H1 (cell line): ENCODE data around the gene HLTF. TPM values are rescaled to one million over a fixed set of nuclear protein-coding genes. Genes with fewer than 3 reads are reported as not detected.

Experiments
- CTCF ChIA-PET: fragments of 300-600 bp; sonication (Branson Sonifier 250); formaldehyde crosslinking; loops from one replicate; lab custom pipeline; 2021; ENCODE audit not compliant: partially characterized antibody; lab: Charles Lee
- POLR2A ChIA-PET: fragments of 300-600 bp; sonication (Branson Sonifier 250); formaldehyde crosslinking; loops from one replicate; lab custom pipeline; 2021; ENCODE audit warnings: inconsistent platforms; ENCODE audit not compliant: partially characterized antibody; lab: Charles Lee
- DNase-seq, 2 experiments: peaks; one replicate each; pipeline versions ENCODE4 v3.0.0 to v3.0.0-alpha.2; 2010 to 2022; ENCODE audit warnings: low spot score in 2 of 2, low read depth in 1 of 2, mixed read lengths in 1 of 2
- FAIRE-seq: peaks from 2 replicates; lab custom pipeline; 2011; peaks lifted over from hg19 to GRCh38; lab: Jason Lieb, UNC
- H2AFZ ChIP-seq: 2 replicates; pipeline ENCODE4 v1.8.1; 2012; ENCODE audit warnings: low read length, inconsistent platforms
- H2AK5ac ChIP-seq: 2 replicates; pipeline ENCODE4 v1.6.1; 2013; ENCODE audit warnings: low read depth, low read length
- H2BK120ac ChIP-seq: replicated peaks from 2 replicates; pipeline ENCODE3; 2013; ENCODE audit warnings: low read depth, low read length, inconsistent platforms
- H2BK12ac ChIP-seq: 2 replicates; pipeline ENCODE4 v1.6.1; 2013; ENCODE audit warnings: low read depth, low read length
- H2BK15ac ChIP-seq: 2 replicates; pipeline ENCODE4 v1.6.1; 2013; ENCODE audit warnings: low read length
- H2BK20ac ChIP-seq: 2 replicates; pipeline ENCODE4 v1.6.1; 2013; ENCODE audit warnings: low read length
- H2BK5ac ChIP-seq: 2 replicates; pipeline ENCODE4 v1.6.1; 2013; ENCODE audit warnings: low read depth, low read length
- H3K14ac ChIP-seq: 2 replicates; pipeline ENCODE4 v1.6.1; 2013; ENCODE audit warnings: inconsistent platforms; ENCODE audit not compliant: insufficient read length
- H3K18ac ChIP-seq: 2 replicates; pipeline ENCODE4 v1.6.1; 2013; ENCODE audit warnings: low read length; ENCODE audit errors: extremely low read depth
- H3K23ac ChIP-seq: 2 replicates; pipeline ENCODE4 v1.6.1; 2013; ENCODE audit warnings: inconsistent platforms; ENCODE audit not compliant: insufficient read length
- H3K23me2 ChIP-seq: 2 replicates; pipeline ENCODE4 v1.6.1; 2013; ENCODE audit warnings: low read depth, low read length
- H3K27ac ChIP-seq: 2 replicates; pipeline ENCODE4 v1.6.1; 2011; ENCODE audit warnings: low read depth, low read length, inconsistent platforms
- H3K27me3 ChIP-seq, 4 experiments: replicated peaks in 1 of 4; 1 replicate in 1 of 4; 2 replicates in 3 of 4; pipeline versions ENCODE4 v1.6.1 to v1.8.1; 2011 to 2013; ENCODE audit warnings: low read length in 3 of 4, mild to moderate bottlenecking in 3 of 4, inconsistent platforms in 2 of 4, mixed read lengths in 2 of 4, moderate library complexity in 1 of 4; ENCODE audit not compliant: control insufficient read depth in 3 of 4, insufficient read depth in 3 of 4; ENCODE audit errors: extremely low read depth in 1 of 4
- H3K36me3 ChIP-seq, 4 experiments: 2 replicates each; pipeline versions ENCODE4 v1.6.1 to v1.8.1; 2011 to 2013; ENCODE audit warnings: mild to moderate bottlenecking in 4 of 4, low read length in 3 of 4, moderate library complexity in 2 of 4, control low read depth in 1 of 4, inconsistent platforms in 1 of 4; ENCODE audit not compliant: insufficient read depth in 4 of 4, control insufficient read depth in 2 of 4
- H3K4ac ChIP-seq: replicated peaks from 2 replicates; pipeline ENCODE3; 2013; ENCODE audit warnings: low read length, low read depth, mixed read lengths, inconsistent platforms; ENCODE audit not compliant: insufficient read length
- H3K4me1 ChIP-seq, 4 experiments: replicated peaks in 1 of 4; 1 replicate in 1 of 4; 2 replicates in 3 of 4; pipeline versions ENCODE4 v1.6.1 to v1.8.1; 2011 to 2013; ENCODE audit warnings: low read length in 3 of 4, inconsistent platforms in 2 of 4, mixed read lengths in 1 of 4; ENCODE audit not compliant: insufficient read depth in 4 of 4, control insufficient read depth in 3 of 4
- H3K4me2 ChIP-seq, 2 experiments: 2 replicates each; pipeline versions ENCODE4 v1.6.1 to v1.8.1; 2011 to 2013; ENCODE audit warnings: low read depth in 2 of 2, low read length in 2 of 2, control low read depth in 1 of 2, inconsistent platforms in 1 of 2, mild to moderate bottlenecking in 1 of 2; ENCODE audit not compliant: insufficient read depth in 1 of 2
- H3K4me3 ChIP-seq, 4 experiments: fragments of 200-600, 300-600 bp in 1 of 4; sonication (generic), shearing (Covaris generic), sonication (Bioruptor Twin) in 1 of 4; 2 replicates each; pipeline versions ENCODE4 v1.5.1 to v1.8.1; 2011 to 2016; ENCODE audit warnings: low read length in 4 of 4, low read depth in 3 of 4, control low read depth in 2 of 4, inconsistent platforms in 2 of 4, mild to moderate bottlenecking in 2 of 4, mixed read lengths in 1 of 4, moderate library complexity in 1 of 4; ENCODE audit not compliant: insufficient read depth in 2 of 4; ENCODE audit errors: extremely low read depth in 1 of 4
- H3K56ac ChIP-seq: replicated peaks from 2 replicates; pipeline ENCODE3; 2013; ENCODE audit warnings: low read depth, mild to moderate bottlenecking, mixed read lengths, low read length, inconsistent platforms; ENCODE audit not compliant: insufficient read length
- H3K79me1 ChIP-seq: 2 replicates; pipeline ENCODE4 v1.6.1; 2013; ENCODE audit warnings: low read depth, low read length, control low read depth
- H3K79me2 ChIP-seq, 2 experiments: 2 replicates each; pipeline versions ENCODE4 v1.6.1 to v1.8.1; 2012 to 2013; ENCODE audit warnings: low read length in 2 of 2, mild to moderate bottlenecking in 2 of 2, inconsistent platforms in 1 of 2; ENCODE audit not compliant: insufficient read depth in 2 of 2, control insufficient read depth in 1 of 2
- H3K9ac ChIP-seq, 4 experiments: replicated peaks in 1 of 4; 1 replicate in 1 of 4; 2 replicates in 3 of 4; pipeline versions ENCODE4 v1.6.1 to v1.8.1; 2011 to 2013; ENCODE audit warnings: low read depth in 3 of 4, low read length in 3 of 4, control low read depth in 2 of 4, mild to moderate bottlenecking in 2 of 4, moderate library complexity in 2 of 4, inconsistent platforms in 1 of 4; ENCODE audit errors: extremely low read depth in 1 of 4
- H3K9me3 ChIP-seq, 2 experiments: 2 replicates each; pipeline versions ENCODE4 v1.6.1 to v1.8.1; 2012 to 2013; ENCODE audit warnings: mild to moderate bottlenecking in 2 of 2, moderate library complexity in 2 of 2, control low read depth in 1 of 2, inconsistent platforms in 1 of 2, low read depth in 1 of 2, low read length in 1 of 2, mixed read lengths in 1 of 2; ENCODE audit not compliant: insufficient read depth in 2 of 2
- H4K20me1 ChIP-seq, 2 experiments: replicated peaks in 1 of 2; 2 replicates each; pipeline versions ENCODE3 to v1.8.1; 2011 to 2013; ENCODE audit warnings: inconsistent platforms in 2 of 2, low read length in 2 of 2, mild to moderate bottlenecking in 1 of 2; ENCODE audit not compliant: insufficient read depth in 2 of 2, control insufficient read depth in 1 of 2
- H4K5ac ChIP-seq: 2 replicates; pipeline ENCODE4 v1.6.1; 2013; ENCODE audit warnings: low read length, low read depth, mixed read lengths, inconsistent platforms; ENCODE audit not compliant: insufficient read length
- H4K8ac ChIP-seq: 2 replicates; pipeline ENCODE4 v1.8.0; 2013; ENCODE audit warnings: mild to moderate bottlenecking, moderate library complexity, low read length, inconsistent platforms; ENCODE audit not compliant: insufficient read depth; ENCODE audit errors: extremely low read depth
- H4K91ac ChIP-seq: replicated peaks from 2 replicates; pipeline ENCODE3; 2013; ENCODE audit warnings: low read length, mixed read lengths, inconsistent platforms; ENCODE audit not compliant: insufficient read length
- MAFK ChIP-seq: IDR thresholded peaks from 2 replicates; pipeline ENCODE4 v1.6.1; 2012; ENCODE audit warnings: low read depth, mild to moderate bottlenecking, improper control_type of control experiment, low read length
- TCF12 ChIP-seq: IDR thresholded peaks from 2 replicates; pipeline ENCODE4 v1.6.1; 2011; ENCODE audit warnings: low read depth, mild to moderate bottlenecking, low read length
- WGBS, 2 experiments: shearing (Covaris generic) in 1 of 2; methylation state at CpG; one replicate each; pipeline versions ENCODE4 v1.1.6 to v1.1.7; 2013 to 2015; ENCODE audit warnings: low lambda C conversion rate in 2 of 2, mixed read lengths in 2 of 2, inconsistent platforms in 1 of 2, low coverage in 1 of 2, missing lambda C conversion rate in 1 of 2; ENCODE audit not compliant: insufficient replicate concordance in 2 of 2, insufficient coverage in 1 of 2, insufficient read length in 1 of 2; ENCODE audit errors: extremely low coverage in 1 of 2, missing lambda C conversion rate in 1 of 2; 5-methylcytosine and 5-hydroxymethylcytosine counted together
- polyA plus RNA-seq, 7 experiments: library from polyadenylated mRNA; depleted of rRNA in 3 of 7; stranded (reverse) in 5 of 7; unstranded in 2 of 7; fragments of >200 nt in 5 of 7; fragments of 200-250 nt in 2 of 7; gene quantifications; 1 replicate in 5 of 7; 2 replicates in 1 of 7; 4 replicates in 1 of 7; pipeline versions ENCODE4 v1.2.1 to v1.2.3, GENCODE V29; 2011 to 2013; ENCODE audit warnings: missing spikeins in 2 of 7, mixed read lengths in 2 of 7
- total RNA-seq: library from RNA; stranded (reverse); fragmentation: NEBNext Ultra II Directional; extraction: Animal tissue kit (Norgen Biotek cat#: 25700); gene quantifications from 2 replicates; pipeline ENCODE4 v1.2.1, GENCODE V29; 2021
- TF ChIP-seq, protein P1 (sequence below): IDR thresholded peaks from 2 replicates; pipeline ENCODE4 v1.6.1; 2012; ENCODE audit warnings: low read length, inconsistent platforms

The HLTF gene
- total and polyA plus RNA-seq, 2 of the 8 experiments (the other 6 are each of a cell fraction or from before 2014, with no cell fraction given) = 18.1 to 60.3 TPM

DNA sequence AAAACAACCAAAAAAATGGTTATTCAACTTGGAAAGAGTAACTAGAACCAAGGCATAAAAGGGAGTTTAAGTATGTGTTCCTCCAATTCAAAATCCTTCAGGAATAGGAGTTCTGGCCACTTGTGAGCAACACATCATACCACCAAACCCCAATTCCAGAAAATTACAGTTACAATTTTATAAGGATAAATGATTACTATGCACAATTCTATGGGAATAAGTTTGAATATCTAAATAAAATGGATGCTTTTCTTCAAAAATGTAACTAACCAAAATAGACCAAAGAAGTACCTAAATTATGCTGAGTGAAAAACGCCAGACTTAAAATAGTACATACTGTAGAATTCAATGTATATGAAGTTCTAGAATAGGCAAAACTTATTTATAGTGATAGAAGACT lies 4.6 kb downstream of the HLTF start:
- Histone ChIP-seq H2AFZ (no peak overlapping the region), H2BK15ac (no peak overlapping the region), H4K20me1 (peaks cover 2 to 9% of the 10 kb centered on the region in 2 experiments), H3K9me3 (no peaks in the 10 kb centered on the region), H2BK5ac (no peak overlapping the region), H3K4me1 (peaks cover 0 to 5% (median under 1%) of the 10 kb centered on the region in 4 experiments; a peak in 3 of 7 replicates), H2BK20ac (no peak overlapping the region), H4K8ac (no peak overlapping the region), H3K18ac (no peak overlapping the region), H3K14ac (no peak overlapping the region), H2BK120ac (no peak overlapping the region), H3K36me3 (peaks cover 0 to 27% (median 3%) of the 10 kb centered on the region in 4 experiments; a peak in 4 of 8 replicates), H3K27me3 (peaks cover 0 to under 1% (median 0%) of the 10 kb centered on the region in 4 experiments; a peak in 2 of 7 replicates), H3K27ac (no peak overlapping the region), H3K79me2 (peaks cover 0 to 63% of the 10 kb centered on the region in 2 experiments), H3K4me3 (no peak overlapping the region), H4K91ac (no peak overlapping the region), H3K23me2 (peaks cover 8% of the 10 kb centered on the region; the same call in 1 of the 2 replicates), H3K4me2 (no peak overlapping the region), H3K23ac (no peak overlapping the region), H4K5ac (no peak overlapping the region), H2BK12ac (no peak overlapping the region), H3K79me1 (peaks cover 3% of the 10 kb centered on the region), H3K9ac (no peak overlapping the region), H2AK5ac (no peak overlapping the region), H3K56ac (no peak overlapping the region), H3K4ac (no peak overlapping the region)
- CTCF ChIA-PET = no interaction called here
- no peak for FAIRE-seq
- TF ChIP-seq MAFK (no peak), TCF12 (no peak)
- TF ChIP-seq, protein P1, sequence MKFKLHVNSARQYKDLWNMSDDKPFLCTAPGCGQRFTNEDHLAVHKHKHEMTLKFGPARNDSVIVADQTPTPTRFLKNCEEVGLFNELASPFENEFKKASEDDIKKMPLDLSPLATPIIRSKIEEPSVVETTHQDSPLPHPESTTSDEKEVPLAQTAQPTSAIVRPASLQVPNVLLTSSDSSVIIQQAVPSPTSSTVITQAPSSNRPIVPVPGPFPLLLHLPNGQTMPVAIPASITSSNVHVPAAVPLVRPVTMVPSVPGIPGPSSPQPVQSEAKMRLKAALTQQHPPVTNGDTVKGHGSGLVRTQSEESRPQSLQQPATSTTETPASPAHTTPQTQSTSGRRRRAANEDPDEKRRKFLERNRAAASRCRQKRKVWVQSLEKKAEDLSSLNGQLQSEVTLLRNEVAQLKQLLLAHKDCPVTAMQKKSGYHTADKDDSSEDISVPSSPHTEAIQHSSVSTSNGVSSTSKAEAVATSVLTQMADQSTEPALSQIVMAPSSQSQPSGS = no peak
- POLR2A ChIA-PET = no interaction called here
- WGBS, 2 experiments = 85% methylated on average over 1 of the region's 1 CpG; no CpG with 5 or more reads in 1 of the 2 experiments
- no peak for DNase-seq
